Loucy (cell line): ENCODE results near the gene MILR1.
"Not testable (repeated sequence)": the region's sequence is repeated elsewhere in the genome, so short reads cannot be mapped to it uniquely, and the experiment has no call there.

Source experiments
- H2AFZ ChIP-seq: fragments of 200-600 bp; sonication (generic); 2 replicates; pipeline ENCODE4 v1.6.0; 2016; ENCODE audit warnings: antibody characterized with exemption, mild to moderate bottlenecking, low read length, moderate library complexity
- H3F3A ChIP-seq: fragments of 200-600 bp; 2 replicates; pipeline ENCODE4 v1.6.0; 2016; ENCODE audit warnings: antibody characterized with exemption, low read depth, mild to moderate bottlenecking
- H3K27me3 ChIP-seq: fragments of 200-600 bp; sonication (generic); 2 replicates; pipeline ENCODE4 v1.6.1; 2014; ENCODE audit warnings: low read length, mild to moderate bottlenecking; ENCODE audit not compliant: insufficient read depth, poor library complexity, severe bottlenecking
- H3K36me3 ChIP-seq: fragments of 200-600 bp; sonication (generic); 2 replicates; pipeline ENCODE4 v1.6.1; 2016; ENCODE audit warnings: low read length; ENCODE audit not compliant: insufficient read depth
- H3K4me1 ChIP-seq: fragments of 200-600 bp; sonication (generic); 2 replicates; pipeline ENCODE4 v1.5.1; 2014; ENCODE audit warnings: low read length, mild to moderate bottlenecking; ENCODE audit not compliant: insufficient read depth, poor library complexity, severe bottlenecking
- H3K4me2 ChIP-seq: fragments of 200-600 bp; sonication (generic); 2 replicates; pipeline ENCODE4 v1.6.0; 2014; ENCODE audit warnings: antibody characterized with exemption, low read length, low read depth, mild to moderate bottlenecking; ENCODE audit not compliant: poor library complexity, severe bottlenecking
- H3K4me3 ChIP-seq: fragments of 200-600 bp; sonication (generic); 2 replicates; pipeline ENCODE4 v1.5.1; 2014; ENCODE audit warnings: low read length, mild to moderate bottlenecking, mixed read lengths; ENCODE audit not compliant: poor library complexity, severe bottlenecking
- H3K79me2 ChIP-seq: fragments of 200-600 bp; sonication (generic); 2 replicates; pipeline ENCODE4 v1.6.1; 2014; ENCODE audit warnings: low read length; ENCODE audit not compliant: insufficient read depth
- H3K9ac ChIP-seq: fragments of 200-600 bp; sonication (generic); 2 replicates; pipeline ENCODE4 v1.6.0; 2014; ENCODE audit warnings: mild to moderate bottlenecking, low read depth, low read length, moderate library complexity; ENCODE audit not compliant: poor library complexity, severe bottlenecking
- H3K9me2 ChIP-seq: fragments of 200-600 bp; sonication (generic); replicated peaks from 2 replicates; pipeline ENCODE4 v1.6.1; 2016; ENCODE audit warnings: low read depth, low read length, mixed read lengths
- H3K9me3 ChIP-seq: fragments of 200-600 bp; sonication (generic); 2 replicates; pipeline ENCODE4 v1.6.1; 2014; ENCODE audit warnings: mild to moderate bottlenecking, antibody characterized with exemption, low read length, low read depth; ENCODE audit not compliant: insufficient read depth
- H4K20me1 ChIP-seq: fragments of 200-600 bp; sonication (generic); 2 replicates; pipeline ENCODE4 v1.6.0; 2014; ENCODE audit warnings: antibody characterized with exemption, low read length, mild to moderate bottlenecking; ENCODE audit not compliant: insufficient read depth, poor library complexity, severe bottlenecking
- EZH2phosphoT487 ChIP-seq: fragments of 200-600 bp; IDR thresholded peaks from 2 replicates; pipeline ENCODE4 v1.6.1; 2018; ENCODE audit warnings: antibody characterized with exemption, mild to moderate bottlenecking, moderate library complexity, borderline replicate concordance
- TF ChIP-seq, protein P1 (sequence below): fragments of 200-600 bp; sonication (generic); conservative IDR thresholded peaks from 2 replicates; pipeline ENCODE4 v1.5.1; 2014; ENCODE audit warnings: mild to moderate bottlenecking, antibody characterized with exemption, low read length

MILR1 gene

DNA sequence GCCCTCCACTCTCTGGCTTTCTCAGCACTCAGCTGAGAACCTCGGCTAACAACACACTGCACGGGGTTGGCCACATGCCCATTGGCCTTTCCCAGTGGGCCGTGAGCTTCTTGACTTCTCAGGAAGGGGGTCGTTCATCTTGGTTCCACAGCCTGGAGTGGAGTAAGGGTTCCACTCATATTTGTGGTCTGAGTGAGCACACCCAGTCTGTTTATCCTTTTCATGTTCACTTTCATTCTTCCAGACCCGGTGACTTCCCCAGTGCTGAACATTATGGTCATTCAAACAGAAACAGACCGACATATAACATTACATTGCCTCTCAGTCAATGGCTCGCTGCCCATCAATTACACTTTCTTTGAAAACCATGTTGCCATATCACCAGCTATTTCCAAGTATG is 8.2 kb downstream of the MILR1 start:
- H3K79me2 ChIP-seq = no peaks in the 10 kb centered on the region
- H4K20me1 ChIP-seq = no peaks in the 10 kb centered on the region
- 0 out of 2 replicates have a peak overlapping the region, but pooled peaks have one; percentile 1 for H2AFZ ChIP-seq
- no peaks in the 10 kb centered on the region for H3K9me2 ChIP-seq
- no peaks in the 10 kb centered on the region for H3K9me3 ChIP-seq
- TF ChIP-seq, protein P1, sequence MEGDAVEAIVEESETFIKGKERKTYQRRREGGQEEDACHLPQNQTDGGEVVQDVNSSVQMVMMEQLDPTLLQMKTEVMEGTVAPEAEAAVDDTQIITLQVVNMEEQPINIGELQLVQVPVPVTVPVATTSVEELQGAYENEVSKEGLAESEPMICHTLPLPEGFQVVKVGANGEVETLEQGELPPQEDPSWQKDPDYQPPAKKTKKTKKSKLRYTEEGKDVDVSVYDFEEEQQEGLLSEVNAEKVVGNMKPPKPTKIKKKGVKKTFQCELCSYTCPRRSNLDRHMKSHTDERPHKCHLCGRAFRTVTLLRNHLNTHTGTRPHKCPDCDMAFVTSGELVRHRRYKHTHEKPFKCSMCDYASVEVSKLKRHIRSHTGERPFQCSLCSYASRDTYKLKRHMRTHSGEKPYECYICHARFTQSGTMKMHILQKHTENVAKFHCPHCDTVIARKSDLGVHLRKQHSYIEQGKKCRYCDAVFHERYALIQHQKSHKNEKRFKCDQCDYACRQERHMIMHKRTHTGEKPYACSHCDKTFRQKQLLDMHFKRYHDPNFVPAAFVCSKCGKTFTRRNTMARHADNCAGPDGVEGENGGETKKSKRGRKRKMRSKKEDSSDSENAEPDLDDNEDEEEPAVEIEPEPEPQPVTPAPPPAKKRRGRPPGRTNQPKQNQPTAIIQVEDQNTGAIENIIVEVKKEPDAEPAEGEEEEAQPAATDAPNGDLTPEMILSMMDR = no peak
- TF ChIP-seq EZH2phosphoT487 = no peak
- no peaks in the 10 kb centered on the region for H3K27me3 ChIP-seq
- H3F3A ChIP-seq = no peaks in the 10 kb centered on the region
- no peak overlapping the region for H3K9ac ChIP-seq
- H3K36me3 ChIP-seq = no peaks in the 10 kb centered on the region
- H3K4me3 ChIP-seq = no peak overlapping the region
- no peak overlapping the region for H3K4me2 ChIP-seq
- H3K4me1 ChIP-seq = peaks cover 12% of the 10 kb centered on the region

DNA sequence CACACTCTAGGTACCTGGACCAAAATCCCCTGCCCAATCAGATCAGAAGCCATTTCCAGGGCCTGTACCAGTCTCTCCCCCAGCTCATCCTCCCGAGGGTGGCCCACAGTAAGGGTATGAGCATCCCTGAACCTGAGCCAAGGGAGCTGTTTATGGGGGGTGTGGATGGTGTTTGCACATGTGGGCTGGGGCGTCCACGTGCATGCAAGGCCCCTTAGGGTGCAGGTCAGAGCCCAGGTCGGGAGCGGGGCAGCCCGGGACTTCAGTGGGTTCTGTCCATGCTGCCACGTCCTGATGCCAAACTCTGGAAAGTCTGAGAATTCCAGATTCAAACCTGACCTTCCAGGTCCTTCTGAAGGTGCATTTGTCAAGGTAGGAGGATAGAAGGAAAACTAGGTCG is 9.8 kb downstream of the MILR1 start:
- no peaks in the 10 kb centered on the region for H3K79me2 ChIP-seq
- peaks cover 12% of the 10 kb centered on the region for H3K4me1 ChIP-seq
- no peaks in the 10 kb centered on the region for H3K9me2 ChIP-seq
- H4K20me1 ChIP-seq = no peaks in the 10 kb centered on the region
- no peaks in the 10 kb centered on the region for H3K27me3 ChIP-seq
- H3K9ac ChIP-seq = no peak overlapping the region
- TF ChIP-seq, protein P1 = no peak
- TF ChIP-seq EZH2phosphoT487 = no peak
- no peaks in the 10 kb centered on the region for H3K9me3 ChIP-seq
- H3F3A ChIP-seq = no peaks in the 10 kb centered on the region
- no peaks in the 10 kb centered on the region for H3K36me3 ChIP-seq
- H3K4me3 ChIP-seq = no peak overlapping the region
- no peak overlapping the region for H3K4me2 ChIP-seq
- no peak overlapping the region for H2AFZ ChIP-seq

DNA sequence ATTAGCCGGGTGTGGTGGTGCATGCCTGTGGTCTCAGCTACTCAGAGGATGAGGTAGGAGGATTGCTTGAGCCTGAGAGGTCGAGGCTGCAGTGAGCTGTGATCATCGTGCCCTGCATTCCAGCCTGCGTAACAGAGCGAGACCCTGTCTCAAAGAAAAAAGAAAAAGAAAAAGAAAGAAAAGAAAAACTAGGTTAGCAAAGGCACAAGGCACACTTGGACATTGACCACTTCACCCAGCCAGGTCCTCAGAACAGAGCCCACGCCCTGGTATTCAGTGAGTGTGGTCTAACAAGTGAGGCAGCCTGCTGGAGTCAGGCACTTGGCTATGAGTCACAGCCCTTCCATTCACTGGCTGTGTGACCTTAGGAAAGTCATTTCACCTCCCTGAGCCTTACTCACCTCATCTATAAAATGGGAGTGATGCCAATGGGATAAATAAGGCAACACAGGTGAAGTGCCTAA is 10.4 kb downstream of the MILR1 start:
- H4K20me1 ChIP-seq = no peaks in the 10 kb centered on the region
- no peaks in the 10 kb centered on the region for H3K9me3 ChIP-seq
- H3K79me2 ChIP-seq = no peaks in the 10 kb centered on the region
- H2AFZ ChIP-seq = no peak overlapping the region
- H3F3A ChIP-seq = no peaks in the 10 kb centered on the region
- peaks cover 12% of the 10 kb centered on the region for H3K4me1 ChIP-seq
- H3K9ac ChIP-seq = no peak overlapping the region
- TF ChIP-seq EZH2phosphoT487 = no peak
- TF ChIP-seq, protein P1 = no peak
- no peaks in the 10 kb centered on the region for H3K36me3 ChIP-seq
- H3K4me3 ChIP-seq = no peak overlapping the region
- no peaks in the 10 kb centered on the region for H3K9me2 ChIP-seq
- H3K4me2 ChIP-seq = no peak overlapping the region
- no peaks in the 10 kb centered on the region for H3K27me3 ChIP-seq

- H3F3A ChIP-seq, H2AFZ ChIP-seq, H3K9me2 ChIP-seq, H3K9ac ChIP-seq, H3K4me3 ChIP-seq, H3K79me2 ChIP-seq, H3K36me3 ChIP-seq, H3K4me2 ChIP-seq, H4K20me1 ChIP-seq, H3K27me3 ChIP-seq, H3K9me3 ChIP-seq: not testable (repeated sequence)
- peaks cover 12% of the 10 kb centered on the region for H3K4me1 ChIP-seq
Observed at GRCh38 chr17:64459818-64460217, 10.9 kb downstream of the MILR1 start.
